SW480 (cell line): Measurements from ENCODE around the gene TAF1.
"Not testable (repeated sequence)": the region's sequence is repeated elsewhere in the genome, so short reads cannot be mapped to it uniquely, and the experiment has no call there.

Source experiments
- DNase-seq: peaks from one replicate; pipeline ENCODE4 v3.0.0-alpha.2; 2016; ENCODE audit warnings: low spot score

TAF1 gene

GRCh38 chrX:71432733-71433132 lies 66.6 kb downstream of the TAF1 start:
- no peak for DNase-seq

- DNase-seq, result no peak
Observed at GRCh38 chrX:71438750-71439149, 72.6 kb downstream of the TAF1 start.

GRCh38 chrX:71439420-71439819 lies 73.3 kb downstream of the TAF1 start:
- no peak for DNase-seq

- no peak for DNase-seq
Observed at GRCh38 chrX:71439896-71440295, 73.7 kb downstream of the TAF1 start.

- no peak for DNase-seq
Observed at GRCh38 chrX:71440401-71440800, 74.2 kb downstream of the TAF1 start.

- DNase-seq, result not testable (repeated sequence)
Observed at GRCh38 chrX:71441809-71442208, 75.7 kb downstream of the TAF1 start.

GRCh38 chrX:71450433-71451106 lies 84.4 kb downstream of the TAF1 start:
- no peak for DNase-seq

GRCh38 chrX:71451518-71451917 lies 85.4 kb downstream of the TAF1 start:
- not testable (repeated sequence) for DNase-seq

- no peak for DNase-seq
Observed at GRCh38 chrX:71453056-71453455, 86.9 kb downstream of the TAF1 start.

GRCh38 chrX:71454222-71454621 lies 88.1 kb downstream of the TAF1 start:
- DNase-seq, result no peak

GRCh38 chrX:71458866-71459265 lies 92.7 kb downstream of the TAF1 start:
- DNase-seq, result no peak

GRCh38 chrX:71464968-71465367 lies 98.8 kb downstream of the TAF1 start:
- DNase-seq, result no peak

GRCh38 chrX:71466979-71467523 lies 100.9 kb downstream of the TAF1 start:
- no peak for DNase-seq

- no peak for DNase-seq
Observed at GRCh38 chrX:71475785-71476540, 109.8 kb downstream of the TAF1 start.

- no peak for DNase-seq
Observed at GRCh38 chrX:71482228-71482958, 116.2 kb downstream of the TAF1 start.

GRCh38 chrX:71487814-71488213 lies 121.7 kb downstream of the TAF1 start:
- no peak for DNase-seq

GRCh38 chrX:71489540-71489939 lies 123.4 kb downstream of the TAF1 start:
- DNase-seq, result no peak

- DNase-seq, result peak; percentile 65
Observed at GRCh38 chrX:71492231-71493065, 126.3 kb downstream of the TAF1 start.

GRCh38 chrX:71493111-71493613 lies 127.0 kb downstream of the TAF1 start:
- DNase-seq, result no peak

- not testable (repeated sequence) for DNase-seq
Observed at GRCh38 chrX:71495979-71496378, 129.8 kb downstream of the TAF1 start.

- no peak for DNase-seq
Observed at GRCh38 chrX:71496476-71496875, 130.3 kb downstream of the TAF1 start.

- not testable (repeated sequence) for DNase-seq
Observed at GRCh38 chrX:71502080-71502479, 135.9 kb downstream of the TAF1 start.
